PC-3 (cell line): ENCODE measurements around the gene SCAPER.
"Not testable (repeated sequence)": the region's sequence is repeated elsewhere in the genome, so short reads cannot be mapped to it uniquely, and the experiment has no call there.

Source experiments
- CTCF ChIP-seq: fragments of 300-600 bp; sonication (generic); conservative IDR thresholded peaks from 2 replicates; pipeline ENCODE4 v1.5.1; 2017; ENCODE audit warnings: antibody characterized with exemption, low read depth, mild to moderate bottlenecking, low read length
- EZH2 ChIP-seq: fragments of 300-600 bp; sonication (generic); IDR thresholded peaks from one replicate; pipeline ENCODE4 v1.6.1; 2017; ENCODE audit warnings: antibody characterized with exemption, mild to moderate bottlenecking, low read length; ENCODE audit not compliant: unreplicated experiment
- EZH2phosphoT487 ChIP-seq: fragments of 300-600 bp; sonication (generic); IDR thresholded peaks from 2 replicates; pipeline ENCODE4 v1.6.1; 2018; ENCODE audit warnings: mild to moderate bottlenecking, antibody characterized with exemption, low read length, borderline replicate concordance

- TF ChIP-seq CTCF, EZH2, EZH2phosphoT487: not testable (repeated sequence)
These were observed 54.8 kb downstream of the SCAPER start for GRCh38 chr15:76850367-76850766.
